HG03175 (cell line): ENCODE results near the gene TPI1.

ENCODE experiments used
- ATAC-seq: cut with Tn5 transposase; IDR thresholded peaks from one replicate; pipeline ENCODE4 v1.9.1; 2021; ENCODE audit warnings: mild to moderate bottlenecking, moderate library complexity; ENCODE audit not compliant: unreplicated experiment

TPI1 gene

DNA sequence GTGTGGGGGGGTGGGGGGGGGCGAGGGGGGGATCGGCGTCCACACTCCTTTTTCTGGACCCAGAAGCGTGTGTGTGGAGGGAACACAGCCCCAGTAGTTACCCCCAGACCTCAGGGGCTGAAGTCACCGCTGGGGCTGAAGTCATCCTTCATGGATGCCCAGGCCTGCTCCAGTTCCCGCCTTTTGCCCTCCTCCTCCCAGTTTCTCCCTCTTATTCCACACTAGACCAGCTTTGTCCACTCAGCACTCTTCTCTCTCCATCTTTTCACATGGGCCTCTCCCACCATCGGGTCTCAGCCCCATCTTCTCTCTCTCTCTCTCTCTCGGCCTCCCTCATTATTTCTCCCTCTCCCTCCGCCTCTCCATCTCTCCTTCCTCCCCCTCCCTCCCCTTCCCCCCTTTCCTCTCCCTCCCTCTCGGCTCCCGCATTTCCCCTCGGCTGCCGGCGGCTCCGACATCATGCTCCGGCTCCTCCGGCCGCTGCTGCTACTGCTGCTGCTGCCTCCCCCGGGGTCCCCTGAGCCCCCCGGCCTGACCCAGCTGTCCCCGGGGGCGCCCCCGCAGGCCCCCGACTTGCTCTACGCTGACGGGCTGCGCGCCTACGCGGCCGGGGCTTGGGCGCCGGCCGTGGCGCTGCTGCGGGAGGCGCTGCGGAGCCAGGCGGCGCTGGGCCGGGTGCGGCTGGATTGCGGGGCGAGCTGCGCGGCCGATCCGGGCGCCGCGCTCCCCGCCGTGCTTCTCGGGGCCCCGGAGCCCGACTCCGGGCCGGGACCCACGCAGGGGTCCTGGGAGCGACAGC is 39.1 kb upstream of the TPI1 start, which contains the start of gene P3H3:
Gene P3H3 (plus strand): TSS at position 426 of the 799 bp plus-strand sequence. CDS start 34 bp downstream, at position 460.
- no peak for ATAC-seq

- ATAC-seq, result no peak
Measured at GRCh38 chr12:6828781-6829535, 38.4 kb upstream of the TPI1 start.

DNA sequence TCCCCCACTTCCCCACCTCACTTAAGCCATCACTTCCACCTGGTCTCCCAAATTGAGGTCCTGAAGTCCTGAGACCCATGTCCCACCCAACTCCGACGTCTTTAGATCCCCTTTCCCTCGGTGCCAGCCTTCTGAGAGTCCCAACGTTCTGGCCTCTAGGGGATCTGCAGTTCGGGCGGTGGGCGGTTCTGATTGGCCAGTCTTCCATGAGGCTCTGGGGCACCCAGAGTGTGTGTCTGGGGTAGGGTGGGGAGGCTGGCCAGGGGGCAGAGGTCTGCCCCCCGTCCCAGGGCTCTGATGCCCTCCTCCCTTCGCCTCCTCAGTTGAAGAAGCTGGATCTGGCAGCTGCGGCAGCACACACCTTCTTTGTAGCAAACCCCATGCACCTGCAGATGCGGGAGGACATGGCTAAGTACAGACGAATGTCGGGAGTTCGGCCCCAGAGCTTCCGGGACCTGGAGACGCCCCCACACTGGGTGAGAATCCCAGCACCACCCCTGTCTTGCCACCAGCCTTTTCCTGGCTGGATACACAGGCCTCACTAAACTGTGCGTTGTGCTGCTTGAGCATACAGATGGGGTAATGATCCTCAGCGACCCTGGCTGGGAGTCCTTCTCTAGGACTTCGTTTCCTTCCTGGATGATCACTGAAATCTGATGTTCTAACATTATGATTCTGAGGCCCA is 37.7 kb upstream of the TPI1 start:
- no peak for ATAC-seq

GRCh38 chr12:6830286-6830890 is 36.9 kb upstream of the TPI1 start:
- ATAC-seq, result no peak

DNA sequence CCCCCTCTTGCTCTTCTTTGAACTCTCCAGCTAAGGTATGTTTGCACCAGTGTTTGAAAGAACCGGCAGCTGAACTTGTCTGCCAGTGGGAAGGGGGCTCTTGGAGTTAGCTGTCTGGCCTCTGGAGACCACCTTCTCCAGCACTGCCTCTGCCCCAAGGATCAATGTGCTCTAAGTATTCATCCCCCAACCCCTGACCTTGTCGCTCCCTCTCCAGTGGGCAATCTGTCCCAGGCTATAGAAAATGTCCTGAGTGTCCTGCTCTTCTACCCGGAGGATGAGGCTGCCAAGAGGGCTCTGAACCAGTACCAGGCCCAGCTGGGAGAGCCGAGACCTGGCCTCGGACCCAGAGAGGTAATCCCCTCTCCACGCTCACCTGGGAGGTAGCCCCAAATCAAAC is 36.3 kb upstream of the TPI1 start:
- no peak for ATAC-seq

DNA sequence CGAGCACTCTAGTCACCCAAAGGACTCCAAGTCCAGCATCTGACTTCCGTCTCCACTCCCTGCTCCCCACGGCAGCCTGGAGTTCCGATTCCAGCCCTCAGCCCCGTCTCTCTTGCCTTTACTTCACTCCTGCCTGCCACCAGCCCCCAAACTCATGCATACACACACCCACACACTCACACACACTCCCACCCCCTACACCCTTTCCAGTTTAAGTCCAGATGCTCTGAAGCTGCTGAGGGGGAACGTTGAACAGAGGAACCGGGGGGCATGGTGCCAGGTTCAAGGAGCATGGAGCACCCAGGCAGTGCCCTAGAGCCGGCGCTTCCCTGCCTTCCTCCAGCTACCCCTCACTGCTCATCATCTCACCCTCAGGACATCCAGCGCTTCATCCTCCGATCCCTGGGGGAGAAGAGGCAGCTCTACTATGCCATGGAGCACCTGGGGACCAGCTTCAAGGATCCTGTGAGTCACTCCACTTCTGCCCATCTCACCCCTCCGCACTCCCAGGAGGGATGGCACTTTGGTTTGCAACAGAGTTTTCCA is 35.8 kb upstream of the TPI1 start:
- ATAC-seq, result no peak

DNA sequence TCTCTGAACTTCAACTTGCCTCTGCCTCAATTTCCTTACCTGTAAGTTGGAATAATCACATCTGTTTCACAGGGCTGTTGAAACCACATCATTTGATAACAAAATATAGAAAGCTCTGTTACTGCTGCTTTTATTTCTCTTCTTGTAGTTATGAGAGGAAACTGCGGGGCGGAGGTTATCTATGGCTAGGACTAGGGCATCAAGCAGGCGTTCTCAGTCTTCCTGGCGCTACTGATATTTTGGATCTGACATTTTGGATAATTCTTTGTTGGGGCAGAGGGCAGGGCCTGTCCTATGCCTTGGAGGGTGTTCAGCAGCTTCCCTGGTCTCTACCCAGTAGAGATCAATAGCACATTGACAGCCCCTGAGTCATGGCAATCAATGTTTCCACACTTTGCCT is 35.2 kb upstream of the TPI1 start:
- ATAC-seq, result no peak

- ATAC-seq, result no peak
Measured at GRCh38 chr12:6833189-6833890, 34.0 kb upstream of the TPI1 start.

DNA sequence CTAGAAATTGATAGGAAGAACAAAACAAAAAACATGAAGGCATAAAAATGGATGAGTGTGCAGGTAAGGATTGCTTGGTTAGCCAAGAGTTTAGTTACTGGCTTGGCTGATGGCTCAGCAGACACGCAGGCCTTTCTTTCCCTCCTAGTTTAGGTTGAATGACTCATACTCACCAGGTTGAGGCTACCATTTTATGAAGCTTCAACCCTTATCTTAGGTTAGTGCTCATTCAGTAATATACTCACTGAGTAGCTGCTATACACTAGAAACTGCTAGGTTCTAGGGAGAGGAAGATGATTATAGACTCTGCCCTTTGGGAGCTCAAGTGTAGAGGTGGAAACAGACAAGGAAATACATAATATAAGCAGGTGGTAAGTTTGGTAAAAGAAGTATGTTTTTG is 33.1 kb upstream of the TPI1 start:
- ATAC-seq, result no peak

GRCh38 chr12:6834873-6835272 is 32.5 kb upstream of the TPI1 start:
- no peak for ATAC-seq

DNA sequence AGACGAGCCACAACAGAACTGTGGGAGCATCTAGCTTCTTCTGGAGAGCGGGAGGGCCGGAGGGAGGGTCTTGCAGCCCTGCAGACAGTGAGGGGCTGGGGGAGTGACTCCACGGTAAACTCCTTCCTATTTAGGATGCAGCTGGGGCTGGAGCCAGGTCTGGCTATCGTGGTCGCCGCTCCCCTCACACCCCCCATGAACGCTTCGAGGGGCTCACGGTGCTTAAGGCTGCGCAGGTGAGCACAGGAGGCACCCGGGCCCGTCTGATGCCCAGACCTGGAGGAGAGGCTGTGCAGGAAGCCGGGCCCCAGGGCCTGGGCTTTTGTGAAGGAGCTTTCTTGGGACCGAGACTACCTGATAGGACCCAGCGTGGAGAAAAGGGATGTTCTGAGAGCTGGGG is 30.5 kb upstream of the TPI1 start:
- ATAC-seq, result no peak

GRCh38 chr12:6837370-6838060 is 29.8 kb upstream of the TPI1 start:
- no peak for ATAC-seq

- no peak for ATAC-seq
Measured at GRCh38 chr12:6838854-6839253, 28.5 kb upstream of the TPI1 start.

DNA sequence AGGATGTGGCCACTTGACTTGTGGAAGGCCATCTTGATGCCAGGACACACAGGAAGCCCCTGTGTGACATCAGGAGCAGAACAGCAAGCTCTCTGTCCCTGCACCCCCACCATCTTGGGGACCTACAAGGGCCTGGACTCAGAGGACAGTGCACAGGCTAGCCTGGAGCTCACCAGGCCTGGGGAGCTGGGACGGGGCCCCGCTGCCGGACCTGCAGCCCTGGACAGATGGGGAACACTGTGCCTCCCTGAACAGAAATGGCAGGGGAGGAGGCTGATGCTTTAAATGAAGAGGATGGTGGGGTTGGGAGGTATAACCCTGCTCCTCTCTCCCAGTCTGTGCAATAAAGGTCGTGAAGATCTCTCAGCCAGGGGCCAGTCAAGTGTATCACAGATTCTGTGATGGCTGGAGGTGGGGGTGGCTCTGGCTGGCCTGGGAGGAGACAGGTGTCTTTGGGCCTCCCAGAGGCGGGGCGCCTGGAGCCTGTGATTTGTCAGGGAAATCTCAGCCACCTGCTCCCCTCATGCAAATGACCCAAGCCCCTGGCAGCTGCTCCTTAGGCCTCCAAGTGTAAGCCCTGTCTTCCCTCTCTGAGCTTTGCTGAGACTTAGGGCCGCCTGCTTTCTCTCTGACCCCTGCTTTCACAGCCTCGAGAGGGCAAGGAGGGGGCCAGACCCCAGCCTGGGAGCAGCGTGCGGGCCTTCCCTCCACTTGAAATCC is 27.7 kb upstream of the TPI1 start:
- ATAC-seq, result peak; percentile 61

GRCh38 chr12:6840330-6840729 is 27.0 kb upstream of the TPI1 start:
- ATAC-seq, result no peak

GRCh38 chr12:6840761-6841515 is 26.4 kb upstream of the TPI1 start, which contains the start of gene GNB3:
Gene GNB3, plus strand, starts transcription at chr12:6840925. Its CDS starts 363 bp downstream, at chr12:6841288.
- no peak for ATAC-seq

DNA sequence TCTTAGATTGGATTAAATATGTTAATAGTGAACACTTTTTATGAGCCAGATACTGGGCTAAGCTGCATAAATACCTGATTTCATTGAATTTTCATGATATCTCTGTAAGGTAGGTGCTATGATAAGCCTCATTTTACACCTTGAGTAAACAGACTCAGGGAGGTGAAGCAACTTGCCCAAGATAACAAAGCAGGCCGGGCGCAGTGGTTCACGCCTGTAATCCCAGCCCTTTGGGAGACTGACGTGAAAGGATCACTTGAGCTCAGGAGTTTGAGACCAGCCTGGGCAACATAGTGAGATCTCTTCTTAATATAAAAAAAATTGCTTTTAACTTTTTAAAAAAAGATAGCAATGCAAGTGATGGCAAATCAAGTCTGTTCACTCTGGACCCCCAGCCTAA is 25.3 kb upstream of the TPI1 start:
- ATAC-seq, result no peak
